ENCODE results near the gene BTNL8.
"Not testable (repeated sequence)": the region's sequence is repeated elsewhere in the genome, so short reads cannot be mapped to it uniquely, and the experiment has no call there.

BTNL8 gene

GRCh38 chr5:180885845-180886529 lies 13.0 kb upstream of the BTNL8 start:
- DNase-seq: not testable (repeated sequence)

GRCh38 chr5:180889381-180889780 lies 9.6 kb upstream of the BTNL8 start:
- DNase-seq: no peak

DNA sequence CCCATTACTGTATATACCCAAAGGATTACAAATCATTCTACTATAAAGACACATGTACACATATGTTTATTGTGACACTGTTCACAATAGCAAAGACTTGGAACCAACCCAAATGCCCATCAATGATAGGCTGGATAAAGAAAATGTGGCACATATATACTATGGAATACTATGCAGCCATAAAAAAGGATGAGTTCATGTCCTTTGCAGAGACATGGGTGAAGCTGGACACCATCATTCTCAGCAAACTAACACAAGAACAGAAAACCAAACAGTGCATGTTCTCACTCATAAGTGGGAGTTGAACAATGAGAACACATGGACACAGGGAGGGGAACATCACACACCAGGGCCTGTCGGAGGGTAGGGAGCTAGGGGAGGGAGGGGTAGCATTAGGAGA lies 3.6 kb upstream of the BTNL8 start:
- DNase-seq: not testable (repeated sequence)

GRCh38 chr5:180900178-180900577 lies 1.2 kb downstream of the BTNL8 start:
- no peak for DNase-seq

GRCh38 chr5:180901319-180902009 lies 2.5 kb downstream of the BTNL8 start:
- DNase-seq: no peak

DNA sequence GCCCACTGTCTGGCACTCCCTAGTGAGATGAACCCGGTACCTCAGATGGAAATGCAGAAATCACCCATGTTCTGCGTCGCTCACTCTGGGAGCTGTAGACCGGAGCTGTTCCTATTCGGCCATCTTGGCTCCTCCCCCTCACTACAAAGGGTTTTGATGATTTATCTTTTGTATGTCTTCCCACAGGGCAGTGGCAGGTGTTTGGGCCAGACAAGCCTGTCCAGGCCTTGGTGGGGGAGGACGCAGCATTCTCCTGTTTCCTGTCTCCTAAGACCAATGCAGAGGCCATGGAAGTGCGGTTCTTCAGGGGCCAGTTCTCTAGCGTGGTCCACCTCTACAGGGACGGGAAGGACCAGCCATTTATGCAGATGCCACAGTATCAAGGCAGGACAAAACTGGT lies 9.4 kb downstream of the BTNL8 start:
- DNase-seq: no peak

DNA sequence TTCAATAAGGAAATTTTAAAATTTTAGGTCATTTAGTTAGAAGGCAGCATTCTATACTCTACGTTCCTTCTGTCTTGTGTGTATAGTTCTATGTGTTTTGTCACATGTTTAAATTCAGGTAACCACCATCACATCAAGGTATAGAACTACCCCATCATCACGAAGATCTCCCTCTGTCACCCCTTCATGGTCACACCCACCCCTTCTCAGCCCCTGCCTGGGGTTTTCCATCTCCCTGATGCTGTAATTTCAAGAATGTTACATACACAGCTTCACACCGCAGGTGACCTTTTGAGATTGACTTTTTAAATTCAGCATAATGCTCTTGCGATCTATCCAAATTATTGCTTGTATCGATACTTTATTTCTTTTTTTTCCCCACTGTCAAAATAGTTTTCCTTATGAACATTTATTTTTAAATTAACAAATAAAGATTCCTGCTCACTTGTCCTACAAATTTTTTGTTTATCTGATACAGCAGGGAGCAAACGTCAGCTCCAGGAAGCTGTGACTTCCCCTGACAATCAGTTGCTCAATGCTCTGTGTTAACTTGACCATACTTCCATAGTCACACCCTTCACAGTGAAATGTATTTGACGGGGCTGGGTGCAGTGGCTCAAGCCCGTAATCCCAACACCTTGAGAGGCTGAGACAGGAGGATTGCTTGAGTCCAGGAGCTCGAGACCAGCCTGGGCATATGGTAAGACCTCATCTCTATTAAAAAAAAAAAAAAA lies 10.2 kb downstream of the BTNL8 start:
- DNase-seq: no peak

GRCh38 chr5:180909782-180910181 lies 10.8 kb downstream of the BTNL8 start:
- DNase-seq: no peak

GRCh38 chr5:180910182-180910581 lies 11.2 kb downstream of the BTNL8 start:
- no peak for DNase-seq

DNA sequence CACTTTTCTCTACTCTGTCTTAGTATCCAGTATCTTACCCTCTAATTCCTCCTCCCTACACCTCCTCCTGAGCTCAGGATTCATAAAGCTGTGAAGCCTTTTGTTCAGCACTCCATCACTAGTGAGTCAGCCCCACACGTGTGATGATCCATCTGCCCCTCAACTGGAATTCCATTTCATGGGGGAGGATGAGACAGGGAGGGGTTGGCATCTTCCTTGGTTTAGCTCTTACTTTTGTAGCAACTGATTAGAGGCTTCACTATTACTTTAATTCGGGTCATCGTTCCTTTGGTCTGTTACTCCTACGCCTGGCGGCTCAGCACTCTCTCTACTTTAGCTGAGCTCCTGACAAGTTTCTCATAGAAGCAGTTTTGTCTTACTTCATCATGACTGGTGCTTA lies 11.8 kb downstream of the BTNL8 start:
- no peak for DNase-seq

DNA sequence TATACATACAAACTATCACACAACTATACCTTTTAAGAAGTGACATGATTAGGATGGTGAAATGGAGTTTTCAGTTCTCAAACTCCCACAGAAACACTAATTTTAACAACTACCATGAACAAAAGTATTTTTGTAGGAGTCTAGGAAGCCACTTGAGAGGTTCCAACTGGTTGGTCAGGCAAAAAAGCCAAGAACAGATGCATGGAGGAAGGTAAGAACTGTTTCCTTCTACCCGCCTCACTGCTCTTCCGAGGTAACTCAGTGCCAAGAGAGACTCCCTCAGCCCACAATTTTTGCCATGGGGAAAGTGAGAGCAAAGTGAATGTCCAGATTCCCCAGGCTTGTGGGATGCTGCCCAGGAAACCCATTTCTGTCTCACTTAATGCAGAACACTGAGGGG lies 15.7 kb downstream of the BTNL8 start:
- no peak for DNase-seq

- DNase-seq: no peak
Observed at GRCh38 chr5:180915924-180916323, 17.0 kb downstream of the BTNL8 start.

DNA sequence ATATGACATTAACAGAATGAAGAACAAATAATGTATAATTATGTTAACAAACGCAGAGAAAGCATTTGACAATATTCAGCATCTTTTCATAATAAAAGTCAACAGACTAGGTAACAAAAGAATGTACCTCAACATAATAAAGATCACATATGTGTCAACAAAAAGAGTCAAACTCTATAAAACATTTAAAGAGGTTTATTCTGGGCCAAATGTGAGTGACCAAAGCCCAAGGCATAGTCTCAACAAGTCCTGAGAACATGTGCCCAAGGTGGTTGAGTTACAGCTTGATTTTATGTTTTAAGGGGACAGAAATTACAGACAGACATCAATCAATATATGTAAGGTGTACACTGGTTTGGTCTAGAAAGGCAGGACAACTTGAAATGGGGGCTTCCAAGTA lies 19.4 kb downstream of the BTNL8 start:
- DNase-seq: no peak

- no peak for DNase-seq
Observed at GRCh38 chr5:180920710-180921109, 21.8 kb downstream of the BTNL8 start.

DNA sequence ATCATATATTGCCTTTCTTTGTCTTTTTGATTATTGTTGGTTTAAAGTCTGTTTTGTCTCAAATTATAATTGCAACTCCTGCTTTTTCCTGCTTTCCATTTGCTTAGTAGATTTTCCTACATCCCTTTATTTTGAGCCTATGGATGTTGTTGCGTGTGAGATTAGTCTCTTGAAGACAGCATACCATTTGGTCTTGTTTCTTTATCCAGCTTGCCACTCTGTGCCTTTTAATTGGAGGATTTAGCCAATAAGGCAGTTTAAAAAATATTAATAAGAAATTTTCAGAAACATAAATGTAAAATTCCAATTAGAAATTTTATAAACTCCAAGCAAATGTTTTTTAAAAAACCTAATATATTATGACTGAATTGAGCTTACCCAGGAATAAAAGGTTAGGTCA lies 24.0 kb downstream of the BTNL8 start:
- no peak for DNase-seq

DNA sequence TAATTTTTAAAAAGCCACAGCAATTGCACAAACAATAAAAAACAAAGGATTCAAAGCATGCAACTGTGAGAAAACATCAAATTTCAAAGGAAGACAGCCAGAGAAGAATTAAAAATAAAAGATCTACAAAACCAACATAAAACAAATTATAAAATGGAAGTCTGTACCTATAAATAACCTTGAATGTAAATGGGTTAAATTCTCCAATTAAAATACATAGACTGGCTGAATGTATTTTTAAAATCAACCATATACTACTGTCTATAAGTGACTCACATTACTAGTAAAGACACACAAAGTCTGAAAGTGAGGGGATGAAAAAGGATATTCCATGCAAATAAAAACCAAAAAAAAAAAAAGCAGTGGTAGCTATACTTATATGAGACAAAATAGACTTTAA lies 33.7 kb downstream of the BTNL8 start:
- DNase-seq: no peak

DNA sequence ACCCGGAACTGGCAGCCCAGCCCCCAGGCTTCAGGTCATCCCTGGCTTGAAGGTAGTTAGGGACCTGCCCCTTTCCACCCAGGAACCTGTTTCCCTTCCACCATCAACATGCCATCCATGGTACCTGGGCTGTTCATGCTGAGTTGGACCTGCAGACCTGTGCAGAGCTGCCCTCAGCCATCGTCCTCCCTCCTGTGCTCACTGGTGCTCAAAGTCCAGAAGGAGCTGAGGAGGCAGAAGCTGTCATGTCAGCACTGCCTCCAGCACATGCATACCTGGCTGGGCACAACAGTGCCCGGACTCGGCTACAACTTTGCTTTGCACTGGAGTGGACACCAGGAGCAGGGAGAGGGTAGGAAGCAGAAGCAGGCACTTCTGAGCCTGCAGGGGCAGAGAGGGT lies 36.2 kb downstream of the BTNL8 start:
- no peak for DNase-seq

GRCh38 chr5:180938294-180938693 lies 39.3 kb downstream of the BTNL8 start:
- DNase-seq: no peak

- no peak for DNase-seq
Observed at GRCh38 chr5:180950291-180950949, 51.5 kb downstream of the BTNL8 start.

GRCh38 chr5:180959661-180960060 lies 60.7 kb downstream of the BTNL8 start:
- DNase-seq: no peak

DNA sequence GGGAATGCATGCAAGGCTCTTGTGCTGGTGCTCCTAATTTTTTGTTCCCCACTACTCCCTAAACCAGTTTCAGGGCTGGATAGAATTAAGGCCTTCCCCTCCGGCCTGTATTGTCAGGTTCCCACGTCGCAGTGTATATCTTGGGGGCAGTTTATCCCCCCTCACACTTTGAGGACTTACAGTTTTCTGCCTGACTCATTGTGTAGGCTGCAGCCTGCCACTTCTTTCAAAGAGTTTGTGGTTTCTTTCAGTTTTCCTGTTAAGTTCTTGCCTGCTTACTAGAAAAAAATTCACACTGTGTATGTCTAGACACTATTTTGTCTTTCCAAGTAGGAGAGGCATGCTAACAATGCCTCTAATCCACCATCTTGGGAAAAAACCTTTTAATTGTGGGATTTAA lies 61.2 kb downstream of the BTNL8 start:
- no peak for DNase-seq

DNA sequence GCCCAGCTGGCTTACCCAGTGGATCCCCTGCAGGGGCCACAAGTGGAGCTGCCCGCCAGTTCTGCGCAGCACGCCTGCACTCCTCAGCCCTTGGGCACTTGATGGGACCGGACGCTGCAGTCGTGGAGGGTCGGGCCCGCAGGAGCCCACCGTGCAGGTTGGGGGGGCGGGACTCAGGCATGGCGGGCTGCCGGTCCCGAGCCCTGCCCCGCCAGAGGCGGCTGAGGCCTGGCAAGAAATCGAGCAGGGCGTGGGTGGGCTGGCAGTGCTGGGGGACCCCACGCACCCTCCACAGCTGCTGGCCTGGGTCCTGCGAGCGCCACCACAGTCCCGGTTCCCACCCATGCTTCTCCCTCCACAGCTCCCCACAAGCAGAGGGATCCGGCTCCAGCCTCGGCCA lies 70.4 kb downstream of the BTNL8 start:
- DNase-seq: no peak

GRCh38 chr5:180970336-180970735 lies 71.4 kb downstream of the BTNL8 start:
- no peak for DNase-seq

GRCh38 chr5:180970875-180971274 lies 71.9 kb downstream of the BTNL8 start:
- no peak for DNase-seq
